Astrocyte of the spinal cord (primary cell): Measurements from ENCODE around the gene CHCHD3.

ENCODE experiments used
- DNase-seq: peaks from one replicate; pipeline ENCODE4 v3.0.0; 2011; ENCODE audit warnings: low read depth, low spot score
- H3K4me3 ChIP-seq: 2 replicates; pipeline ENCODE4 v1.5.1; 2011; ENCODE audit warnings: low read depth, mild to moderate bottlenecking, low read length, moderate library complexity
- in situ Hi-C: cut with HindIII; loops from 2 replicates; pipeline ENCODE4 v1.10.0; 2017; ENCODE audit warnings: low sequenced_read_pairs
- TF ChIP-seq, protein P1 (sequence below): IDR thresholded peaks from 2 replicates; pipeline ENCODE4 v1.5.1; 2012; ENCODE audit warnings: low read depth, mild to moderate bottlenecking, low read length, inconsistent platforms

The CHCHD3 gene

DNA sequence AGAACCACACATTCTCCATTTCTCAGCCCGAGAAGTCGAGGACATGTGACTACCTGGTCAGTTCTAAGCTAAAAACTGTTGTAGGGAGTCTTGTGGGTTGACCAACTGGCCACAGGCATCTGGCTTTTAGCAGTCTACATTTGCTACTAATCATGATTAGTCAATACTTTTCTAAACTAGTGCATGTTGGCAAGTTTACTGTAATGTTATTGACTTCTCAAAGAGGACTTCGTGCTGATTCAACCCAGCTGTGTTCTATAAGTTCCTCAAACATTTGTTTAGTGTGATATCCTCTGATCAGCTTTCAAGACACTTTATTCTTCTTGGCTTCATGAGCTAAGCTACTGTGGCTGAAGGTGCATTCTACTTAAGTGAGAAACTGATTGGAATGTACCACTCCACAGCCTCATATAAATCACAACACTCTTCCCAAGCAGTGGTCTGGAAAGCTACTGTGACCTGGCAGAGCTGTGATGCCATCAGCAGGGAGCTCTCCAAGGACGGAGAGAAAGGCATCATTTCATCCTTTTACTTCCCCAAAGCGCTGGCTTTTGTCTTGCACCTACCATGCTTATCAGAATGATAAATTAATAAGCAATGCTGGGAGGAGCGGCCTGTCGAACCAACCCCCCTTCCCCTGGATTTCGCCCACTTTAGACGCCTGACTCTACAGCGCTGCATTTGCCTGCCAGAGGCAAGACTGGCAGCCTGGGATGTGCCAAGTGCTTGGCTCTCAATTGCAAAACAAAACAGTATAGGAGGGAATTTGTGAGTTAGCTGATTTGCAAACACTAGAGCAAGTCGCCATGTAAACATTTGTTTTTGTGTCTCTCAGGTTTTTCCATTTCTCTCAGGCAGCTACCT, 298.9 kb downstream of the CHCHD3 start:
- no peak overlapping the region for H3K4me3 ChIP-seq
- peak; percentile 92 for DNase-seq
- TF ChIP-seq, protein P1, sequence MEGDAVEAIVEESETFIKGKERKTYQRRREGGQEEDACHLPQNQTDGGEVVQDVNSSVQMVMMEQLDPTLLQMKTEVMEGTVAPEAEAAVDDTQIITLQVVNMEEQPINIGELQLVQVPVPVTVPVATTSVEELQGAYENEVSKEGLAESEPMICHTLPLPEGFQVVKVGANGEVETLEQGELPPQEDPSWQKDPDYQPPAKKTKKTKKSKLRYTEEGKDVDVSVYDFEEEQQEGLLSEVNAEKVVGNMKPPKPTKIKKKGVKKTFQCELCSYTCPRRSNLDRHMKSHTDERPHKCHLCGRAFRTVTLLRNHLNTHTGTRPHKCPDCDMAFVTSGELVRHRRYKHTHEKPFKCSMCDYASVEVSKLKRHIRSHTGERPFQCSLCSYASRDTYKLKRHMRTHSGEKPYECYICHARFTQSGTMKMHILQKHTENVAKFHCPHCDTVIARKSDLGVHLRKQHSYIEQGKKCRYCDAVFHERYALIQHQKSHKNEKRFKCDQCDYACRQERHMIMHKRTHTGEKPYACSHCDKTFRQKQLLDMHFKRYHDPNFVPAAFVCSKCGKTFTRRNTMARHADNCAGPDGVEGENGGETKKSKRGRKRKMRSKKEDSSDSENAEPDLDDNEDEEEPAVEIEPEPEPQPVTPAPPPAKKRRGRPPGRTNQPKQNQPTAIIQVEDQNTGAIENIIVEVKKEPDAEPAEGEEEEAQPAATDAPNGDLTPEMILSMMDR = no peak
- in situ Hi-C loops = no loop called here

DNA sequence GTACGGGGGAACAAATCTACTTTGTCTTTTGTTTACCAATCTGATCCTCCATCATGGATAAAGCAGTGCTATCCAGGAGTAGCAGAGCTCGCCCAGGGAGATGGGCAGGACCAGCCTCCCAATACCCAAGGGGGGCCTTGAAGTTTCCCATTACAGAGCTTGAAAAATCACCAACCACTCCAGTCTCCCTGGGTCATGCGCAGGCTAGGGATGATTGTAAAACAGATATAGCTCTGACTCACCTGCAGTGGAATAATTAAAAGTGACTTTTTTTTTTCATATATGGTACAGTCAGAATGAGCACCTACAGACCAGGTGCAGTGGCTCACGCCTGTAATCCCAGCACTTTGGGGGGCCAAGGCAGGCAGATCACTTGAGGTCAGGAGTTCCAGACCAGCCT, 301.1 kb downstream of the CHCHD3 start:
- no peak overlapping the region for H3K4me3 ChIP-seq
- TF ChIP-seq, protein P1 = no peak
- no peak for DNase-seq
- in situ Hi-C loops = no loop called here

DNA sequence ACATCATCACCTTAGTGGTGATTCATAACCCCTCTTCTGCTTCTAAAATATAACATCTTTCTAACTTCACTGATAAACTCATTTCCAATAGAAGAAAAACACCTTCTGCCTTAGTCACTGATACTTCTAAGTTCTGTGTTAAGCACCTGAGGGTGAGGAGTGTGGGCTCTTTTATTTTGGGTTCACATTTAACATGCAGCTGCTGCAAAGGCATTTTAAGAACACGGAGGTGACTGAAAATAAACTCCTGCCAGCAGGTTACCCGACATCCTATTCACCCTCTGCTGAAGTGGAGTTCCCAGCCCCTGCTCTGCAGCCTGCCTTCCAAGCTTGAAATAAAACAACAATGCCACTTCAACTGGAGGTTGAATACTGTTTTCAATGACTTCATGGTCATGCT, 302.7 kb downstream of the CHCHD3 start:
- in situ Hi-C loops = no loop called here
- TF ChIP-seq, protein P1 = no peak
- H3K4me3 ChIP-seq = no peak overlapping the region
- no peak for DNase-seq

DNA sequence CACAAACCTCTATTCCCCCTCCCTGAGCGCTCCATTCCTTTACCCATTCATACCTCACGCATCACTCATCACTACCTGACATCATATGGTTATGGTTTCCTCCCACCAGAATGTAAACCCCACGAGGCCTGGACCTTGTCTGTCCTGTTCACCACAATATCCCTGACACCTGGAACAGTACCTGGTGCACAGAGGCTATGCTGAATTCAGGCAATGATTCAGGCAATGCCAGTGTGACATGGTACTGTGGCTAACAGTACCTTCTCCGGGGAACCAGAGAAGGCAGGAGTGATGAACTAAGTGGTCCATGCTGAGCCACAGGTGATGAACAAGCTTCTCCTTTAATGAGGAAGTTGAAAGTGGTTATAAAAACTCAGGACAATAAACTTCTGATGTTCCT, 303.1 kb downstream of the CHCHD3 start:
- DNase-seq = no peak
- H3K4me3 ChIP-seq = no peak overlapping the region
- TF ChIP-seq, protein P1 = no peak
- in situ Hi-C loops = no loop called here

DNA sequence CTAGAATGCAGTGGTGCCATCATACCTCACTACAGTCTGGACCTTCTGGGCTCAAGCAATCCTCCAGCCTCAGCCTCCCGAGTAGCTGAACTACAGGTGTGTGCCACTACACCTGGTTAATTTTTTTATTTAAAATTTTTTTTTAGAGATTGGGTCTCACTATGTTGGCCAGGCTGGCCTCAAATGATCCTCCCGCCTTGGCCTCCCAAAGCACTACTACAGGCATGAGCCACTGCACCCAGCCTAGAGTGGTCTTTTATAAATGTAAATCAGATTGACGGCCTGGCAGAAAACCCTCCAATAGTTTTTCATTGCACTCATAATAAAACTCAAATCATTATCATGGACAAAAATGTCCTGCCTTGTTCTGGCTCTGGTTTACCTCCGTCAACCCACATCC, 303.9 kb downstream of the CHCHD3 start:
- no peak overlapping the region for H3K4me3 ChIP-seq
- in situ Hi-C loops = no loop called here
- DNase-seq = no peak
- TF ChIP-seq, protein P1 = no peak

DNA sequence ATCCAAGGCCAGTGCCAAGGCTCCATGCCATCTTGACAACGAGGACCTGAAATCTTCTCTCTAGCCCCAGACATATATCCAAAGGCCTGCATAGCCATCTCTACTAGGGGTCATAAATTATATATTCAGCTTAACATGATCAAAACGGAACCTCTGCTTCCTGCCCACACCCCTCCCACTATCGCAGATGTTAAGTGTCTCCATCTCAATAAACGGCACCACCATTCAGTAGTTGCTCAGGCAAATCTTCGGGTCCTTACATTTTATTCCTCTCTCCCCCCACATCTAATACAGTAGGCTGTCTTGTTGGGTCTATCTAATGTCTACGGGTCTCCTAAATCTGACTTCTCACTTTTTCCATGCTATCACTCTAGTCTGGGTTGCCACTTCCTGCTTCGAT, 304.5 kb downstream of the CHCHD3 start:
- H3K4me3 ChIP-seq = no peak overlapping the region
- in situ Hi-C loops = no loop called here
- DNase-seq = no peak
- TF ChIP-seq, protein P1 = no peak
